ENCODE results near the gene COL9A2.

The COL9A2 gene

GRCh38 chr1:40256401-40257084, 60.5 kb downstream of the COL9A2 start:
- Histone ChIP-seq H3K27me3 (replicated peaks; ENCODE audit: control insufficient read depth, insufficient read depth, low read length) (no peaks in the 10 kb centered on the region), H3K36me3 (ENCODE audit: control insufficient read depth, insufficient read depth, low read length) (peaks cover 6% of the 10 kb centered on the region), H3K4me3 (replicated peaks; ENCODE audit: low read depth, low read length) (peak overlapping the region; percentile 98)
- DNase-seq (ENCODE audit: extremely low read depth, insufficient read length) = no peak
- TF ChIP-seq CTCF (IDR thresholded peaks at IDR 0.05; ENCODE audit: insufficient read depth, low read length, poor library complexity, severe bottlenecking) = no peak

- DNase-seq (ENCODE audit: extremely low read depth, insufficient read length) = no peak
- Histone ChIP-seq H3K36me3 (ENCODE audit: control insufficient read depth, insufficient read depth, low read length) (peaks cover 1% of the 10 kb centered on the region), H3K27me3 (replicated peaks; ENCODE audit: control insufficient read depth, insufficient read depth, low read length) (no peaks in the 10 kb centered on the region), H3K4me3 (replicated peaks; ENCODE audit: low read depth, low read length) (no peak overlapping the region)
- TF ChIP-seq CTCF (IDR thresholded peaks at IDR 0.05; ENCODE audit: insufficient read depth, low read length, poor library complexity, severe bottlenecking) = no peak
These were observed 61.9 kb downstream of the COL9A2 start for GRCh38 chr1:40255231-40255630.

GRCh38 chr1:40252601-40253000, 64.5 kb downstream of the COL9A2 start:
- Histone ChIP-seq H3K36me3 (ENCODE audit: control insufficient read depth, insufficient read depth, low read length) (no peaks in the 10 kb centered on the region), H3K4me3 (replicated peaks; ENCODE audit: low read depth, low read length) (no peak overlapping the region), H3K27me3 (replicated peaks; ENCODE audit: control insufficient read depth, insufficient read depth, low read length) (no peaks in the 10 kb centered on the region)
- no peak for DNase-seq (ENCODE audit: extremely low read depth, insufficient read length)
- no peak for TF ChIP-seq CTCF (IDR thresholded peaks at IDR 0.05; ENCODE audit: insufficient read depth, low read length, poor library complexity, severe bottlenecking)

GRCh38 chr1:40251456-40251855, 65.6 kb downstream of the COL9A2 start:
- no peak for DNase-seq (ENCODE audit: extremely low read depth, insufficient read length)
- H3K27me3 ChIP-seq (replicated peaks; ENCODE audit: control insufficient read depth, insufficient read depth, low read length) = no peaks in the 10 kb centered on the region

More at GRCh38 chr1:40251456-40251855, 65.6 kb downstream of the COL9A2 start:
- Histone ChIP-seq H3K36me3 (ENCODE audit: control insufficient read depth, insufficient read depth, low read length) (no peaks in the 10 kb centered on the region), H3K4me3 (replicated peaks; ENCODE audit: low read depth, low read length) (no peak overlapping the region)
- no peak for TF ChIP-seq CTCF (IDR thresholded peaks at IDR 0.05; ENCODE audit: insufficient read depth, low read length, poor library complexity, severe bottlenecking)
